HCT116 (cell line): ENCODE measurements around the gene PCLO. TPM values are rescaled to one million over a fixed set of nuclear protein-coding genes. Genes with fewer than 3 reads are reported as not detected.

ENCODE experiments used
- ATAC-seq: fragments of 200-7000 bp; cut with Tn5 transposase; 2 replicates; pipeline ENCODE4 v1.9.1; 2020; ENCODE audit warnings: mild to moderate bottlenecking, moderate library complexity
- BruUV-seq: library from RNA; stranded (reverse); fragments of 400-500 nt; replicated peaks from 2 replicates; lab custom pipeline; 2021; lab: Mats Ljungman, UMichigan
- CTCF ChIA-PET: fragments of 300-600 bp; sonication (Branson Sonifier 250); formaldehyde crosslinking; loops from one replicate; lab custom pipeline; 2021; ENCODE audit warnings: antibody characterized with exemption; lab: Charles Lee
- POLR2A ChIA-PET: fragments of 300-600, 350-600 bp; sonication (Branson Sonifier 250); formaldehyde crosslinking; loops from one replicate; lab custom pipeline; 2021; ENCODE audit warnings: antibody characterized with exemption; lab: Charles Lee
- RAD21 ChIA-PET, 2 experiments: fragments of 300-600 bp; sonication (Branson Sonifier 250); formaldehyde crosslinking; loops; one replicate each; lab custom pipeline; 2023; ENCODE audit warnings: low total read pairs in 2 of 2; ENCODE audit not compliant: uncharacterized antibody in 2 of 2, unreplicated experiment in 2 of 2, low non-redundant PET in 1 of 2; lab: Charles Lee
- DNase-seq: peaks from one replicate; pipeline ENCODE4 v3.0.0-alpha.2; 2010; ENCODE audit warnings: low read depth, low spot score
- H2AFZ ChIP-seq: fragments of 200-600 bp; shearing (Covaris generic), sonication (generic); 2 replicates; pipeline ENCODE4 v1.6.1; 2017; ENCODE audit warnings: low read depth, mixed run types, mixed read lengths, antibody characterized with exemption, low read length; ENCODE audit not compliant: poor library complexity, severe bottlenecking
- H3K27ac ChIP-seq: 2 replicates; pipeline ENCODE4 v1.5.1; 2012; ENCODE audit warnings: low read depth, low read length
- H3K27me3 ChIP-seq: fragments of 200-600 bp; sonication (generic); 2 replicates; pipeline ENCODE4 v1.6.1; 2016; ENCODE audit warnings: mixed run types, low read length, mixed read lengths; ENCODE audit not compliant: insufficient read depth
- H3K36me3 ChIP-seq, 2 experiments: fragments of 200-500 bp in 1 of 2; fragments of 200-600 bp in 1 of 2; sonication (Bioruptor generic) in 1 of 2; sonication (generic) in 1 of 2; 2 replicates each; pipeline versions ENCODE4 v1.5.1 to v1.6.1; 2014 to 2016; ENCODE audit warnings: low read length in 2 of 2, inconsistent platforms in 1 of 2, mixed read lengths in 1 of 2, mixed run types in 1 of 2; ENCODE audit not compliant: insufficient read depth in 2 of 2, control insufficient read depth in 1 of 2
- H3K4me1 ChIP-seq, 2 experiments: fragments of 200-600 bp in 1 of 2; sonication (generic) in 1 of 2; 2 replicates each; pipeline versions ENCODE4 v1.5.1 to v1.6.1; 2012 to 2017; ENCODE audit warnings: low read length in 2 of 2, inconsistent platforms in 1 of 2, mild to moderate bottlenecking in 1 of 2, mixed read lengths in 1 of 2, mixed run types in 1 of 2, moderate library complexity in 1 of 2; ENCODE audit not compliant: insufficient read depth in 2 of 2, control insufficient read depth in 1 of 2
- H3K4me2 ChIP-seq: fragments of 200-600 bp; sonication (generic); 2 replicates; pipeline ENCODE4 v1.6.1; 2017; ENCODE audit warnings: mixed run types, low read length, mixed read lengths
- H3K4me3 ChIP-seq, 2 experiments: fragments of 200-600 bp in 1 of 2; sonication (generic) in 1 of 2; replicated peaks in 1 of 2; 2 replicates each; pipeline ENCODE4 v1.5.1; 2011 to 2016; ENCODE audit warnings: low read length in 2 of 2, control low read depth in 1 of 2, low read depth in 1 of 2, mild to moderate bottlenecking in 1 of 2, mixed read lengths in 1 of 2, mixed run types in 1 of 2
- H3K79me2 ChIP-seq: fragments of 200-600 bp; sonication (generic); 2 replicates; pipeline ENCODE4 v1.6.1; 2017; ENCODE audit warnings: mild to moderate bottlenecking, mixed run types, low read length, moderate library complexity, mixed read lengths; ENCODE audit not compliant: insufficient read depth
- H3K9ac ChIP-seq: fragments of 200-600 bp; sonication (generic); 2 replicates; pipeline ENCODE4 v1.6.1; 2016; ENCODE audit warnings: low read length, mixed read lengths
- H3K9me2 ChIP-seq: fragments of 200-600 bp; sonication (generic), shearing (Covaris generic); 2 replicates; pipeline ENCODE4 v1.6.1; 2017; ENCODE audit warnings: mixed run types, mild to moderate bottlenecking, moderate library complexity; ENCODE audit not compliant: insufficient read depth
- H3K9me3 ChIP-seq, 2 experiments: fragments of 200-500 bp in 1 of 2; fragments of 200-600 bp in 1 of 2; sonication (Bioruptor generic) in 1 of 2; sonication (generic) in 1 of 2; 2 replicates each; pipeline ENCODE4 v1.6.1; 2014 to 2017; ENCODE audit warnings: low read length in 2 of 2, mixed read lengths in 2 of 2, inconsistent platforms in 1 of 2, low read depth in 1 of 2, mild to moderate bottlenecking in 1 of 2, mixed run types in 1 of 2, moderate library complexity in 1 of 2; ENCODE audit not compliant: control insufficient read depth in 1 of 2, insufficient read depth in 1 of 2
- H4K20me1 ChIP-seq: fragments of 200-600 bp; sonication (generic), shearing (Covaris generic); 2 replicates; pipeline ENCODE4 v1.6.1; 2017; ENCODE audit warnings: mixed run types, mild to moderate bottlenecking, moderate library complexity; ENCODE audit not compliant: insufficient read depth
- EGR1 ChIP-seq: IDR thresholded peaks from 2 replicates; pipeline ENCODE4 v1.6.1; 2012; ENCODE audit warnings: low read depth
- FOSL1 ChIP-seq: IDR thresholded peaks from 2 replicates; pipeline ENCODE4 v1.6.1; 2012; ENCODE audit warnings: low read depth
- SRF ChIP-seq: IDR thresholded peaks from 2 replicates; pipeline ENCODE4 v1.6.1; 2012; ENCODE audit warnings: low read depth
- TCF7L2 ChIP-seq: IDR thresholded peaks from 2 replicates; pipeline ENCODE4 v1.7.0; 2011; ENCODE audit warnings: borderline replicate concordance, inconsistent platforms; ENCODE audit not compliant: insufficient read depth, insufficient read length; ENCODE audit errors: extremely low read depth
- intact Hi-C: fragments of 100-400 bp; cut with micrococcal nuclease; formaldehyde crosslinking; loops from 2 replicates; pipeline ENCODE4 v1.10.0; 2022
- total RNA-seq: library from RNA; stranded (reverse); gene quantifications from one replicate; pipeline ENCODE4 v1.2.1, GENCODE V29; 2021; ENCODE audit not compliant: unreplicated experiment
- TF ChIP-seq, protein P1 (sequence below): IDR thresholded peaks from 2 replicates; pipeline ENCODE4 v1.6.1; 2011; ENCODE audit warnings: mild to moderate bottlenecking, low read length, moderate library complexity; ENCODE audit not compliant: insufficient replicate concordance; ENCODE audit errors: extremely low read depth

Gene PCLO
- total RNA-seq, 1 experiment from 2014 or later: 2.4 TPM

GRCh38 chr7:82723411-82723810 lies 439.3 kb downstream of the PCLO start:
- no TSS peak for BruUV-seq
- DNase-seq: no peak
- Histone ChIP-seq H3K9ac (no peak overlapping the region), H3K9me3 (no peaks in the 10 kb centered on the region), H3K36me3 (no peaks in the 10 kb centered on the region), H3K4me1 (no peaks in the 10 kb centered on the region), H3K79me2 (no peaks in the 10 kb centered on the region), H2AFZ (no peak overlapping the region), H3K4me3 (no peak overlapping the region), H3K9me2 (no peaks in the 10 kb centered on the region; the same call in 1 of the 2 replicates), H3K4me2 (no peak overlapping the region), H4K20me1 (no peaks in the 10 kb centered on the region), H3K27me3 (no peaks in the 10 kb centered on the region), H3K27ac (no peak overlapping the region)
- ChIA-PET CTCF (interaction anchor here (0.9 to 1.2 kb wide), 2 partner anchors 23 to 118 kb away, joined by 3 read pairs; no protein-coding TSS in a partner anchor), RAD21 (interaction anchor here in 1 of 2 experiments (0.7 kb wide), 1 partner anchor 18 kb away, joined by 3 read pairs; no protein-coding TSS in a partner anchor), POLR2A (no interaction called here)
- intact Hi-C loops: loop anchor here (10.0 kb wide), 1 partner anchor 239 kb away; no protein-coding TSS in a partner anchor
- no peak for ATAC-seq
- TF ChIP-seq EGR1: no peak
- no peak for TF ChIP-seq TCF7L2
- no peak for TF ChIP-seq FOSL1
- no peak for TF ChIP-seq SRF

- Histone ChIP-seq H3K4me1 (no peaks in the 10 kb centered on the region), H3K79me2 (no peaks in the 10 kb centered on the region), H3K27me3 (no peaks in the 10 kb centered on the region), H3K9me2 (no peaks in the 10 kb centered on the region; the same call in 1 of the 2 replicates), H2AFZ (no peak overlapping the region), H3K4me2 (no peak overlapping the region), H3K27ac (no peak overlapping the region), H3K4me3 (no peak overlapping the region), H4K20me1 (no peaks in the 10 kb centered on the region), H3K9me3 (no peaks in the 10 kb centered on the region), H3K9ac (no peak overlapping the region), H3K36me3 (no peaks in the 10 kb centered on the region)
- CTCF ChIA-PET: interaction anchor here (0.9 to 1.2 kb wide), 2 partner anchors 23 to 117 kb away, joined by 3 read pairs; no protein-coding TSS in a partner anchor
- DNase-seq: no peak
- TF ChIP-seq, protein P1, sequence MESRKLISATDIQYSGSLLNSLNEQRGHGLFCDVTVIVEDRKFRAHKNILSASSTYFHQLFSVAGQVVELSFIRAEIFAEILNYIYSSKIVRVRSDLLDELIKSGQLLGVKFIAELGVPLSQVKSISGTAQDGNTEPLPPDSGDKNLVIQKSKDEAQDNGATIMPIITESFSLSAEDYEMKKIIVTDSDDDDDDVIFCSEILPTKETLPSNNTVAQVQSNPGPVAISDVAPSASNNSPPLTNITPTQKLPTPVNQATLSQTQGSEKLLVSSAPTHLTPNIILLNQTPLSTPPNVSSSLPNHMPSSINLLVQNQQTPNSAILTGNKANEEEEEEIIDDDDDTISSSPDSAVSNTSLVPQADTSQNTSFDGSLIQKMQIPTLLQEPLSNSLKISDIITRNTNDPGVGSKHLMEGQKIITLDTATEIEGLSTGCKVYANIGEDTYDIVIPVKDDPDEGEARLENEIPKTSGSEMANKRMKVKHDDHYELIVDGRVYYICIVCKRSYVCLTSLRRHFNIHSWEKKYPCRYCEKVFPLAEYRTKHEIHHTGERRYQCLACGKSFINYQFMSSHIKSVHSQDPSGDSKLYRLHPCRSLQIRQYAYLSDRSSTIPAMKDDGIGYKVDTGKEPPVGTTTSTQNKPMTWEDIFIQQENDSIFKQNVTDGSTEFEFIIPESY: no peak
- POLR2A ChIA-PET: interaction anchor here (0.6 kb wide), 1 partner anchor 551 kb away, joined by 3 read pairs; no protein-coding TSS in a partner anchor
- intact Hi-C loops: loop anchor here (10.0 kb wide), 1 partner anchor 238 kb away; no protein-coding TSS in a partner anchor
- no peak for ATAC-seq
- RAD21 ChIA-PET: no interaction called here
- no TSS peak for BruUV-seq
These were observed 439.7 kb downstream of the PCLO start for GRCh38 chr7:82722946-82723345.
